Stomach smooth muscle (tissue), 2 donors: ENCODE data around the gene DES.
"Not testable (repeated sequence)": the region's sequence is repeated elsewhere in the genome, so short reads cannot be mapped to it uniquely, and the experiment has no call there.

ENCODE experiments used
- H3K27ac ChIP-seq: one replicate; pipeline ENCODE4 v1.7.0; 2013; ENCODE audit warnings: mild to moderate bottlenecking, low read length, inconsistent platforms
- H3K27me3 ChIP-seq, 2 donors: one replicate each; pipeline ENCODE4 v1.7.0; 2013; ENCODE audit warnings: low read length in 2 of 2; ENCODE audit not compliant: insufficient read depth in 2 of 2, control insufficient read depth in 1 of 2
- H3K36me3 ChIP-seq, 2 donors: one replicate each; pipeline ENCODE4 v1.7.0; 2013; ENCODE audit warnings: low read length in 2 of 2; ENCODE audit not compliant: control insufficient read depth in 2 of 2, insufficient read depth in 2 of 2
- H3K4me1 ChIP-seq: one replicate; pipeline ENCODE4 v1.7.0; 2013; ENCODE audit warnings: low read length; ENCODE audit not compliant: control insufficient read depth, insufficient read depth
- H3K4me3 ChIP-seq, 2 donors: one replicate each; pipeline ENCODE4 v1.7.0; 2013; ENCODE audit warnings: low read length in 2 of 2
- H3K9ac ChIP-seq, 2 donors: one replicate each; pipeline ENCODE4 v1.7.0; 2013; ENCODE audit warnings: low read length in 2 of 2, mild to moderate bottlenecking in 1 of 2
- H3K9me3 ChIP-seq, 2 donors: one replicate each; pipeline ENCODE4 v1.7.0; 2013; ENCODE audit warnings: low read length in 2 of 2; ENCODE audit not compliant: control insufficient read depth in 2 of 2
- donor health status: healthy.
- donor health status: Pancreatic carcinoma.

DES gene

GRCh38 chr2:219407343-219407742 lies 10.8 kb upstream of the DES start:
- H3K4me3 ChIP-seq, H3K36me3 ChIP-seq, H3K27me3 ChIP-seq, H3K9me3 ChIP-seq: not testable (repeated sequence)
- H3K27ac ChIP-seq = peak overlapping the region; percentile 98
- H3K9ac ChIP-seq = peak overlapping the region; percentile 72 to 88
- peaks cover 67% of the 10 kb centered on the region for H3K4me1 ChIP-seq

DNA sequence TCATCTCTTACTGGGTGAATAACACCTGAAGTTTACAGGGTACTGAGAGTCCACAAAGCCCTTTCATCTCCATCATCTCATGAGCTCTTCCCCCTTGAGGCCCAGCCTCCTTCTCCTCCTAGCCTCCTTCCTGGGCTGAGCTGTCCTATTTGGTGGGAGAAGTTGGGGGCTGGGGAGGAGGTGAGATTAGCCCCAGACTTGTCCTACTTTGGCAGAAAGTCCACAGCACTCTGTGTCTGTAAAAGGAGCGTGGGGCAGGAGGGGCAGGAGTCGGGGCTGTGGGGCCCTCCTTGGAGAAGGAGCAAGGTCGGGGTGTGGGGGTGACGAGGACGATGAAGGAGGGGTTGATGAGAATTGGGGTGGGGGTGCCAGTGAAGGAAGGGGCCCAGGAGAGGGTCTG lies 10.0 kb upstream of the DES start:
- Histone ChIP-seq H3K4me1 (peaks cover 64% of the 10 kb centered on the region), H3K4me3 (peak overlapping the region; percentile 40 to 57), H3K27me3 (no peaks in the 10 kb centered on the region), H3K9ac (peak overlapping the region; percentile 72 to 88), H3K36me3 (no peaks in the 10 kb centered on the region), H3K27ac (peak overlapping the region; percentile 98), H3K9me3 (peaks cover 0 to 3% of the 10 kb centered on the region in 2 donors)

DNA sequence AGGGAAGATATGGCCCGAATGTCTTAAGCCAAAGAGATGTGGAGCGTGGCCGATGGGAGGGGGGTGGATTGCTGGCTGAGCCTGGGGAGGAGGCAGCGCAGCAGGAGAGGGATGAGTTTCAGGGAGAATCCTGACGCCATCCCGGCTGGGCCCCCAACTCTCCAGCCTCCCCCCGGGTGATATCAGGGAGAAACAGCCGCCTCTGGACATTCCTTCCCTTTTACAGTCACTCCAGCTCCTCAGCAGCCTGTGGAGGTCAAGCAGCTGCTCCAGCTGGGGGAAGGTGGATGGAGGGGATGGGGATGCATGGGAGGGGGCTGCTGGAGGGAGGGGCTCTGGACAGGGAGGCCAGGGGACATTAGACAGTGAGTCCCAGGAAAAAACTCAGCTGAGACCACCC lies 9.5 kb upstream of the DES start:
- peaks cover 0 to 3% of the 10 kb centered on the region in 2 donors for H3K9me3 ChIP-seq
- peak overlapping the region in 1 of 2 donors; percentile 15 for H3K4me3 ChIP-seq
- H3K27ac ChIP-seq = peak overlapping the region; percentile 98
- H3K36me3 ChIP-seq = no peaks in the 10 kb centered on the region
- peak overlapping the region; percentile 72 to 88 for H3K9ac ChIP-seq
- H3K27me3 ChIP-seq = no peaks in the 10 kb centered on the region
- H3K4me1 ChIP-seq = peaks cover 63% of the 10 kb centered on the region

- H3K4me3 ChIP-seq = no peak overlapping the region
- peak overlapping the region; percentile 58 to 88 for H3K9ac ChIP-seq
- peaks cover 53% of the 10 kb centered on the region for H3K4me1 ChIP-seq
- no peaks in the 10 kb centered on the region for H3K36me3 ChIP-seq
- H3K27me3 ChIP-seq = no peaks in the 10 kb centered on the region
- H3K9me3 ChIP-seq = peaks cover 0 to 3% of the 10 kb centered on the region in 2 donors
- peak overlapping the region; percentile 98 for H3K27ac ChIP-seq
These were observed 8.6 kb upstream of the DES start for GRCh38 chr2:219409619-219410018.

GRCh38 chr2:219410390-219410789 lies 7.8 kb upstream of the DES start:
- Histone ChIP-seq H3K27me3 (no peaks in the 10 kb centered on the region), H3K9me3 (peaks cover 0 to 3% of the 10 kb centered on the region in 2 donors), H3K4me3 (no peak overlapping the region), H3K36me3 (no peaks in the 10 kb centered on the region), H3K9ac (no peak overlapping the region), H3K27ac (peak overlapping the region; percentile 98), H3K4me1 (peaks cover 50% of the 10 kb centered on the region)

- Histone ChIP-seq H3K4me1 (peaks cover 32% of the 10 kb centered on the region), H3K27ac (peak overlapping the region; percentile 98), H3K9me3 (peaks cover 0 to 3% of the 10 kb centered on the region in 2 donors), H3K9ac (peak overlapping the region in 1 of 2 donors; percentile 59), H3K27me3 (peaks cover 0 to 3% of the 10 kb centered on the region in 2 donors), H3K36me3 (peaks cover under 1 to 8% of the 10 kb centered on the region in 2 donors), H3K4me3 (no peak overlapping the region)
These were observed 3.3 kb upstream of the DES start for GRCh38 chr2:219414857-219415256.

GRCh38 chr2:219415580-219416234 lies 2.5 kb upstream of the DES start:
- H3K9me3 ChIP-seq = peaks cover 0 to 3% of the 10 kb centered on the region in 2 donors
- peak overlapping the region in 1 of 2 donors; percentile 22 for H3K4me3 ChIP-seq
- peak overlapping the region; percentile 42 to 89 for H3K9ac ChIP-seq
- H3K4me1 ChIP-seq = peaks cover 31% of the 10 kb centered on the region
- peak overlapping the region; percentile 98 for H3K27ac ChIP-seq
- H3K36me3 ChIP-seq = peaks cover 9 to 17% of the 10 kb centered on the region in 2 donors
- H3K27me3 ChIP-seq = peaks cover 0 to 3% of the 10 kb centered on the region in 2 donors

GRCh38 chr2:219416235-219416602 lies 2.0 kb upstream of the DES start:
- Histone ChIP-seq H3K27me3 (peaks cover 0 to 3% of the 10 kb centered on the region in 2 donors), H3K9me3 (peaks cover 0 to 3% of the 10 kb centered on the region in 2 donors), H3K9ac (peak overlapping the region; percentile 42 to 89), H3K36me3 (peaks cover 14 to 22% of the 10 kb centered on the region in 2 donors), H3K4me1 (peaks cover 33% of the 10 kb centered on the region), H3K4me3 (peak overlapping the region in 1 of 2 donors; percentile 22), H3K27ac (peak overlapping the region; percentile 98)

GRCh38 chr2:219416938-219417337 lies 1.2 kb upstream of the DES start:
- H3K36me3 ChIP-seq = peaks cover 18 to 25% of the 10 kb centered on the region in 2 donors
- H3K4me3 ChIP-seq = peak overlapping the region; percentile 22 to 23
- H3K9ac ChIP-seq = peak overlapping the region; percentile 42 to 89
- H3K27ac ChIP-seq = peak overlapping the region; percentile 98
- peaks cover 0 to 3% of the 10 kb centered on the region in 2 donors for H3K27me3 ChIP-seq
- H3K4me1 ChIP-seq = peaks cover 33% of the 10 kb centered on the region
- no peaks in the 10 kb centered on the region for H3K9me3 ChIP-seq

DNA sequence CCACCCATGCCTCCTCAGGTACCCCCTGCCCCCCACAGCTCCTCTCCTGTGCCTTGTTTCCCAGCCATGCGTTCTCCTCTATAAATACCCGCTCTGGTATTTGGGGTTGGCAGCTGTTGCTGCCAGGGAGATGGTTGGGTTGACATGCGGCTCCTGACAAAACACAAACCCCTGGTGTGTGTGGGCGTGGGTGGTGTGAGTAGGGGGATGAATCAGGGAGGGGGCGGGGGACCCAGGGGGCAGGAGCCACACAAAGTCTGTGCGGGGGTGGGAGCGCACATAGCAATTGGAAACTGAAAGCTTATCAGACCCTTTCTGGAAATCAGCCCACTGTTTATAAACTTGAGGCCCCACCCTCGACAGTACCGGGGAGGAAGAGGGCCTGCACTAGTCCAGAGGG lies 803 bp upstream of the DES start:
- Histone ChIP-seq H3K9me3 (no peaks in the 10 kb centered on the region), H3K4me1 (peaks cover 33% of the 10 kb centered on the region), H3K27ac (peak overlapping the region; percentile 98), H3K9ac (peak overlapping the region; percentile 83 to 89), H3K4me3 (peak overlapping the region; percentile 29 to 95), H3K27me3 (peaks cover 0 to 3% of the 10 kb centered on the region in 2 donors), H3K36me3 (peaks cover 20 to 28% of the 10 kb centered on the region in 2 donors)

DNA sequence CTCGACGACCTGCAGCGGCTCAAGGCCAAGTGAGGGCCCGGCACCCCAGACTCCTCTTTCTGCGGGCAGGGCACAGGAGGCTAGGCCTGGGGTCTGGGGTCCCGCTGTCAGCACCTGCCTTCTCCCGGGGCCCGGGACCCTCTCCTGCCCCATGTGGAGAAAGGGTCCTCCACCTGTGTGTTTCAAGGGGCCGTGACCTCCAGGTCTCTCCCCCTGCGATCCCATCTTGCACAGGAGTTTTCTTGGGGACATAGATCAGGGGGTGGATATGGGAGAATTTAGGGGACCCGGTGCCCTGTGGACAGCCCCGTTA lies 791 bp downstream of the DES start:
- Histone ChIP-seq H3K36me3 (peaks cover 33 to 39% of the 10 kb centered on the region in 2 donors), H3K4me1 (peaks cover 37% of the 10 kb centered on the region), H3K27ac (peak overlapping the region; percentile 98), H3K4me3 (peak overlapping the region; percentile 95 to 98), H3K9me3 (no peaks in the 10 kb centered on the region), H3K27me3 (peaks cover 0 to 3% of the 10 kb centered on the region in 2 donors), H3K9ac (peak overlapping the region; percentile 92 to 98)
